ENCODE measurements around the gene S100P.
A peak's percentile ranks its signal among the peaks of the same experiment; 100 is the strongest.
"Not testable (repeated sequence)": the region's sequence is repeated elsewhere in the genome, so short reads cannot be mapped to it uniquely, and the experiment has no call there.

S100P gene

GRCh38 chr4:6693231-6694176 lies at the start of gene S100P:
Gene S100P, plus strand, starts transcription at chr4:6693878. Its CDS starts 55 bp downstream, at chr4:6693933.
- no peak for DNase-seq

GRCh38 chr4:6644792-6645530 lies 48.7 kb upstream of the S100P start:
- DNase-seq = no peak

- DNase-seq = no peak
Measured at GRCh38 chr4:6647169-6647568, 46.5 kb upstream of the S100P start.

GRCh38 chr4:6647582-6648230 lies 46.0 kb upstream of the S100P start:
- DNase-seq = peak; percentile 4

GRCh38 chr4:6649216-6649615 lies 44.5 kb upstream of the S100P start:
- no peak for DNase-seq

GRCh38 chr4:6654211-6654610 lies 39.5 kb upstream of the S100P start:
- DNase-seq = not testable (repeated sequence)

- not testable (repeated sequence) for DNase-seq
Measured at GRCh38 chr4:6655291-6655690, 38.4 kb upstream of the S100P start.

- no peak for DNase-seq
Measured at GRCh38 chr4:6655924-6656323, 37.8 kb upstream of the S100P start.

- DNase-seq = no peak
Measured at GRCh38 chr4:6657242-6658208, 36.2 kb upstream of the S100P start.

GRCh38 chr4:6658209-6658595 lies 35.5 kb upstream of the S100P start:
- no peak for DNase-seq

GRCh38 chr4:6658597-6659075 lies 35.0 kb upstream of the S100P start:
- no peak for DNase-seq

- DNase-seq = no peak
Measured at GRCh38 chr4:6659897-6660296, 33.8 kb upstream of the S100P start.

- DNase-seq = no peak
Measured at GRCh38 chr4:6660430-6660829, 33.2 kb upstream of the S100P start.

GRCh38 chr4:6662591-6662990 lies 31.1 kb upstream of the S100P start:
- no peak for DNase-seq

GRCh38 chr4:6663596-6664393 lies 29.9 kb upstream of the S100P start:
- DNase-seq = no peak

GRCh38 chr4:6665320-6665654 lies 28.4 kb upstream of the S100P start:
- no peak for DNase-seq

GRCh38 chr4:6668391-6668790 lies 25.3 kb upstream of the S100P start:
- no peak for DNase-seq

GRCh38 chr4:6671648-6672047 lies 22.0 kb upstream of the S100P start:
- DNase-seq = no peak

- DNase-seq = no peak
Measured at GRCh38 chr4:6672131-6672530, 21.5 kb upstream of the S100P start.

GRCh38 chr4:6672541-6673190 lies 21.0 kb upstream of the S100P start:
- not testable (repeated sequence) for DNase-seq

- DNase-seq = not testable (repeated sequence)
Measured at GRCh38 chr4:6673191-6673659, 20.5 kb upstream of the S100P start.
